OCI-LY7 (cell line): ENCODE measurements around the gene IL2RA. TPM values are rescaled to one million over a fixed set of nuclear protein-coding genes. Genes with fewer than 3 reads are reported as not detected.

Source experiments
- BruUV-seq: library from RNA; stranded (reverse); fragments of 400-500 nt; replicated peaks from 2 replicates; lab custom pipeline; 2021; lab: Mats Ljungman, UMichigan
- CTCF ChIA-PET: fragments of 300-600 bp; sonication (Branson Sonifier 250); formaldehyde crosslinking; loops from one replicate; lab custom pipeline; 2022; ENCODE audit warnings: antibody characterized with exemption; ENCODE audit not compliant: unreplicated experiment; lab: Charles Lee
- POLR2A ChIA-PET: fragments of 300-600 bp; sonication (Branson Sonifier 250); formaldehyde crosslinking; loops from one replicate; lab custom pipeline; 2022; ENCODE audit warnings: antibody characterized with exemption; lab: Charles Lee
- DNase-seq: peaks from one replicate; pipeline ENCODE4 v3.0.0-alpha.2; 2015; ENCODE audit warnings: low spot score
- H2AFZ ChIP-seq: fragments of 200-600 bp; sonication (generic), shearing (Covaris generic); 2 replicates; pipeline ENCODE4 v1.6.1; 2014; ENCODE audit warnings: mild to moderate bottlenecking, antibody characterized with exemption, low read length, moderate library complexity
- H3K27ac ChIP-seq: fragments of 200-600 bp; sonication (generic); 2 replicates; pipeline ENCODE4 v1.5.1; 2014; ENCODE audit warnings: mixed run types, low read depth, mild to moderate bottlenecking, moderate library complexity, low read length, inconsistent platforms; ENCODE audit not compliant: poor library complexity, severe bottlenecking
- H3K36me3 ChIP-seq: fragments of 200-600 bp; sonication (generic); 2 replicates; pipeline ENCODE4 v1.6.1; 2014; ENCODE audit warnings: mild to moderate bottlenecking, antibody characterized with exemption, low read length, moderate library complexity, mixed read lengths; ENCODE audit not compliant: insufficient read depth
- H3K4me1 ChIP-seq: fragments of 200-600 bp; sonication (generic); 2 replicates; pipeline ENCODE4 v1.5.1; 2014; ENCODE audit warnings: mild to moderate bottlenecking, low read length; ENCODE audit not compliant: insufficient read depth, poor library complexity, severe bottlenecking
- H3K4me2 ChIP-seq: fragments of 200-600 bp; sonication (generic); 2 replicates; pipeline ENCODE4 v1.6.1; 2014; ENCODE audit warnings: mild to moderate bottlenecking, low read length
- H3K4me3 ChIP-seq: fragments of 200-600 bp; sonication (generic); 2 replicates; pipeline ENCODE4 v1.5.1; 2014; ENCODE audit warnings: mild to moderate bottlenecking, low read depth, low read length; ENCODE audit not compliant: poor library complexity, severe bottlenecking
- H3K79me2 ChIP-seq: fragments of 200-600 bp; sonication (generic); 2 replicates; pipeline ENCODE4 v1.6.1; 2016; ENCODE audit warnings: low read depth, mild to moderate bottlenecking, low read length, moderate library complexity, mixed read lengths; ENCODE audit not compliant: insufficient read depth
- H3K9me2 ChIP-seq: fragments of 200-600 bp; sonication (generic); 2 replicates; pipeline ENCODE4 v1.6.1; 2016; ENCODE audit warnings: mild to moderate bottlenecking, low read length, mixed read lengths; ENCODE audit not compliant: insufficient read depth
- H3K9me3 ChIP-seq: fragments of 200-600 bp; sonication (generic); 2 replicates; pipeline ENCODE4 v1.6.1; 2014; ENCODE audit warnings: mild to moderate bottlenecking, mixed run types, low read length, mixed read lengths
- H4K20me1 ChIP-seq: fragments of 200-600 bp; sonication (generic); 2 replicates; pipeline ENCODE4 v1.6.1; 2014; ENCODE audit warnings: mild to moderate bottlenecking, antibody characterized with exemption, low read length, moderate library complexity, mixed read lengths; ENCODE audit not compliant: insufficient read depth
- EZH2phosphoT487 ChIP-seq: fragments of 200-600 bp; sonication (generic); IDR thresholded peaks from 2 replicates; pipeline ENCODE4 v1.6.1; 2018; ENCODE audit warnings: low read depth, borderline replicate concordance, mild to moderate bottlenecking, mixed run types, antibody characterized with exemption, low read length, moderate library complexity, mixed read lengths
- intact Hi-C: fragments of 100-400 bp; cut with micrococcal nuclease; formaldehyde crosslinking; loops from one replicate; pipeline ENCODE4 v1.10.0; 2022; ENCODE audit not compliant: unreplicated experiment
- total RNA-seq, 2 experiments: library from RNA; depleted of rRNA in 1 of 2; stranded (reverse); fragments of >200 nt in 1 of 2; shearing (Covaris generic) in 1 of 2; gene quantifications; 2 replicates each; pipeline ENCODE4 v1.2.3, GENCODE V29; 2014 to 2022
- TF ChIP-seq, protein P1 (sequence below): fragments of 200-600 bp; sonication (generic); conservative IDR thresholded peaks from 2 replicates; pipeline ENCODE4 v1.5.1; 2014; ENCODE audit warnings: mild to moderate bottlenecking, antibody characterized with exemption, low read length, moderate library complexity, mixed read lengths

IL2RA gene
- total RNA-seq, 2 experiments from 2014 or later = 22.3 to 24.0 TPM

DNA sequence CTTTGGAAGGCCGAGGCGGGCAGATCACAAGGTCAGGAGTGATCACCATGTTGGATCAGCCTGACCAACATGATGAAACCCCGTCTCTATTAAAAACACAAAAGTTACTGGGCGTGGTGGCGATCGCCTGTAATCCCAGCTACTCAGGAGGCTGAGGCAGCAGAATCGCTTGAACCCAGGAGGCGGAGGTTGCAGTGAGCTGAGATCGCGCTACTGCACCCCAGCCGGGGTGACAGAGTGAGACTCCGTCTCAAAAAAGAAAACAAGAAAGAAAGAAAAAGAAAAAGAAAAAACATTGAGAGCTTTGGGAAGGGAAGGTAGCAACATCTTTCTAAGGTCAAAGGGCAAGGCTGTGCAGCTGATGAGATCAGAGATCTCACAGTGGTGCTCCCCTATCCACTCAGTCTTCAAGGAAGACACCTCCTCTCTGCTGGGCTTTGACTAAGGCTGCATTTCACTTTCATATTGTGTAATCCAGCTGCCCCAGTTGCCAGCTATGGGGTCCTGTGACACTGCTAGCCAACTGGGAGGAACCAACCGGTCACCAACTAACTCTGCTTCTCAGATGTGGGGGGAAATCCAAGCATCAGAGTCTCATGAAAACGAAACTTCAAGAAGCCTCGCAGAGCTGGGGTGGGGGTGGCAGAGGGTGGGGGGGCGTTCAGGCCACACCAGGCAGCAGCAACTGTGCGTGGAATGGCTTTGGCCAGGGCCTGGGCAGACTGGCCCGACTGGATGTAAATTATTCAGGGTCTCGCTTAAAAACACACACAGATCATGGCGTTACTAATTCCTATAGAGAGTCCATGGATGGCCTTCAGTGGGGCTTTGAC, 86.3 kb downstream of the IL2RA start:
- Histone ChIP-seq H3K79me2 (no peaks in the 10 kb centered on the region), H3K4me1 (peaks cover 27% of the 10 kb centered on the region), H3K27ac (no peak overlapping the region), H4K20me1 (no peaks in the 10 kb centered on the region), H2AFZ (peak overlapping the region; percentile 79; the same call in 1 of the 2 replicates), H3K4me2 (peak overlapping the region; percentile 87), H3K9me2 (no peaks in the 10 kb centered on the region), H3K36me3 (no peaks in the 10 kb centered on the region), H3K4me3 (peak overlapping the region; percentile 89), H3K9me3 (no peaks in the 10 kb centered on the region)
- no peak for TF ChIP-seq EZH2phosphoT487
- TF ChIP-seq, protein P1, sequence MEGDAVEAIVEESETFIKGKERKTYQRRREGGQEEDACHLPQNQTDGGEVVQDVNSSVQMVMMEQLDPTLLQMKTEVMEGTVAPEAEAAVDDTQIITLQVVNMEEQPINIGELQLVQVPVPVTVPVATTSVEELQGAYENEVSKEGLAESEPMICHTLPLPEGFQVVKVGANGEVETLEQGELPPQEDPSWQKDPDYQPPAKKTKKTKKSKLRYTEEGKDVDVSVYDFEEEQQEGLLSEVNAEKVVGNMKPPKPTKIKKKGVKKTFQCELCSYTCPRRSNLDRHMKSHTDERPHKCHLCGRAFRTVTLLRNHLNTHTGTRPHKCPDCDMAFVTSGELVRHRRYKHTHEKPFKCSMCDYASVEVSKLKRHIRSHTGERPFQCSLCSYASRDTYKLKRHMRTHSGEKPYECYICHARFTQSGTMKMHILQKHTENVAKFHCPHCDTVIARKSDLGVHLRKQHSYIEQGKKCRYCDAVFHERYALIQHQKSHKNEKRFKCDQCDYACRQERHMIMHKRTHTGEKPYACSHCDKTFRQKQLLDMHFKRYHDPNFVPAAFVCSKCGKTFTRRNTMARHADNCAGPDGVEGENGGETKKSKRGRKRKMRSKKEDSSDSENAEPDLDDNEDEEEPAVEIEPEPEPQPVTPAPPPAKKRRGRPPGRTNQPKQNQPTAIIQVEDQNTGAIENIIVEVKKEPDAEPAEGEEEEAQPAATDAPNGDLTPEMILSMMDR = no peak
- ChIA-PET POLR2A (interaction anchor here (0.5 to 2.8 kb wide), 9 partner anchors 12 to 95 kb away, joined by 3 to 13 read pairs (median 3); no protein-coding TSS in a partner anchor), CTCF (interaction anchor here (0.7 kb wide), 1 partner anchor 617 kb away, joined by 3 read pairs; no protein-coding TSS in a partner anchor)
- peak; percentile 52 for DNase-seq
- no TSS peak for BruUV-seq
- intact Hi-C loops = loop anchor here (2.0 to 5.0 kb wide), 2 partner anchors 85 to 529 kb away; partner anchors contain the start of gene FBH1

DNA sequence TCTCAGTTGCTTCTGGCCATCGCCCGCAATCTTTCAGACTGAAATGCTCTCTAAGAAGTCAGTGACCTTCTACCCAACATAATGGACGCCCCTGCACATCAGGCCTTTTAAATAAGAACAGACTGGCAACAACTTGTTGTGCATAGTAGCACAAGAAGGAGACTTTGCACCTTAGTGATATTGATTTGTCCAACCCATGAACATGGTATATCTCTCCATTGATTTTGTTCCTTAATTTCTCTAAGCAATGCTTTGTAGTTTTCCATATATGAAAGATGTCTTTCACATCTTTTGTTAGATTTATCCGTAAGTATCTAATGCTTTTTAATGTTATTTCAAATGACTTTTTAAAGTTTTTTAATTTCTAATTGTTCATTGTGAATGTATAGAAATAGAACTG, 89.1 kb downstream of the IL2RA start:
- H2AFZ ChIP-seq = no peak overlapping the region
- CTCF ChIA-PET = no interaction called here
- intact Hi-C loops = no loop called here
- no peak overlapping the region for H3K4me2 ChIP-seq
- BruUV-seq = no TSS peak
- peaks cover 21% of the 10 kb centered on the region for H3K4me1 ChIP-seq
- no peak for TF ChIP-seq EZH2phosphoT487
- TF ChIP-seq, protein P1 = no peak
- no peaks in the 10 kb centered on the region for H3K36me3 ChIP-seq
- no peaks in the 10 kb centered on the region for H3K9me2 ChIP-seq
- no peaks in the 10 kb centered on the region for H4K20me1 ChIP-seq
- no peaks in the 10 kb centered on the region for H3K9me3 ChIP-seq
- H3K4me3 ChIP-seq = no peak overlapping the region
- H3K27ac ChIP-seq = no peak overlapping the region
- no peak for DNase-seq
- POLR2A ChIA-PET = no interaction called here
- H3K79me2 ChIP-seq = no peaks in the 10 kb centered on the region

DNA sequence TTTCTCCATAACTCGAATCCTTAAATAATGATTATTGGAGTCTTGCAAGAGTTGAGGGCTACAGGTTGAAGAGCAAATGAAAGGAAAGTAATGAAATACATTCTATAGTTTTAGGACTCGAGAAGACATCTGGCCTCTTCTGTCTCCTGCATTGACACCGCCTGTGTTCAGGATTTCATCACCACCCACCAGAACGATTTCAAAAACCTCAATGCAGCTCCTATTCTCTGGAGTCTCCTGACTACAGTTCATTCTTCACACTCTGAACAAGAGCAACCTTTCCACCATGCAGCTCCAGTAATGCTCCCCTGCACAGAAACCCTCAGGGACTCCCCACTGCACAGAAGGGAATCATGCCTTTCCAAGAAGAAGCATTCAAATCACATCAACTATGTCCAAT, 90.3 kb downstream of the IL2RA start:
- Histone ChIP-seq H3K9me2 (no peaks in the 10 kb centered on the region), H3K4me3 (no peak overlapping the region), H3K4me1 (peaks cover 19% of the 10 kb centered on the region), H3K79me2 (no peaks in the 10 kb centered on the region), H3K4me2 (no peak overlapping the region), H4K20me1 (no peaks in the 10 kb centered on the region), H3K36me3 (no peaks in the 10 kb centered on the region), H2AFZ (no peak overlapping the region), H3K9me3 (no peaks in the 10 kb centered on the region), H3K27ac (no peak overlapping the region)
- BruUV-seq = no TSS peak
- ChIA-PET POLR2A (interaction anchor here (0.9 kb wide), 1 partner anchor 10 kb away, joined by 3 read pairs; no protein-coding TSS in a partner anchor), CTCF (no interaction called here)
- TF ChIP-seq, protein P1 = no peak
- no peak for TF ChIP-seq EZH2phosphoT487
- DNase-seq = no peak
- intact Hi-C loops = no loop called here
